Activated CD4-positive, alpha-beta T cell treated with anti-CD3 and anti-CD28 coated beads for 1 hour (primary cell): ENCODE results near the gene ERC2.

ENCODE experiments used
- DNase-seq: peaks from one replicate; pipeline ENCODE4 v3.0.0-alpha.2; 2020

ERC2 gene

DNA sequence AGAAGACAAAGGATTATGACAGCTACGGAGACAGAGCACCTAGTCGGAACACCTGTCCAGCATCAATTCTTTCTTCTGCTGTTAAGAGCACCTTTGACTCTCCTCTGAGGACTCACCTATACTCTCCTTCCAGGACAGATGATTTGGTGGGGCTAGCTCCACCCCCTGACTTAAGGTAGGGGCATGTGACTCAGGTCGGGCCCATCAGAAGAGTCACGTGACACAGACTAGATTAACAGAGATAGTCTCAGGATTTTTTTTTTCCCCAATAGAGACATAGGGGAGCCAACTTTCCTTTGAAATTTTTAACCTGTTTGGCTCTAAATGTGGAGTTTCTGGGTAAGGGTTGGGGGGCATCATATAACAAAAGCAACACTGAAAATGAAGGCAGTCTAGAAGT, 969.7 kb downstream of the ERC2 start:
- no peak for DNase-seq

DNA sequence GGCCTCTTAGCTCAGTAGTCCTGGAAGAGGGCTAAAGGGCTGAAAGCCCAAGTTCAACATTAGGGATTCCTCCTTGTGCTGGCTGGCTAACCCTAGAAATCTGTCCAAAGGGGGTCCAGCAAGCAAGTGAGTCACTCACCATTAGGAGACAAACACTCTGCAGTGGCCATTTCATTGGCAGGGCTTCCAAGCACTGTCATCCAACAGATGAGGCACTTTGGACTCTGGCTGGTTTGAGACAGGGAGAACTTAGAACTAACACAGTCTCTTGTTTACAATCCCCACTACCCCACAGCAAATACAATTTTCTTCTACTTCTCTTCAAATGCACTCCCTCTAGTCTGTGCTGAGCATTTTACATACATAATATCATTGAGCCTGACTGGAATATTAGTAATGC, 971.0 kb downstream of the ERC2 start:
- no peak for DNase-seq

DNA sequence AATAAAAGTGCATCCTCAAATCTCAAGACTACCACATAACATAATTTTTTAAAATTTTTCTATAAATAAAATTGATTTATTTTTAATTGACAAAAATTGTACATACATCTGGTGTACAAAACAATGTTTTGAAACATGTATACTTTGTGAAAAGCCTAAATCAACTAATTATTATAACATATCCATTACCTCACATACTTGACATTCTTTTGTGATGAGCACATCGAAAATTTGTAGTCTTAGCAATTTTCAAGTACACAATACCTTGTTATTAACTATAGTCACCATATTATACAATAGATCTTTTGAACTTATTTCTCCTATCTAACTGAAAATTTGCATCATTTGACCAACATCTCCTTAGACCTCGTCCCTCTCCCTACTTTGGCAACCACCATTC, 973.3 kb downstream of the ERC2 start:
- no peak for DNase-seq

DNA sequence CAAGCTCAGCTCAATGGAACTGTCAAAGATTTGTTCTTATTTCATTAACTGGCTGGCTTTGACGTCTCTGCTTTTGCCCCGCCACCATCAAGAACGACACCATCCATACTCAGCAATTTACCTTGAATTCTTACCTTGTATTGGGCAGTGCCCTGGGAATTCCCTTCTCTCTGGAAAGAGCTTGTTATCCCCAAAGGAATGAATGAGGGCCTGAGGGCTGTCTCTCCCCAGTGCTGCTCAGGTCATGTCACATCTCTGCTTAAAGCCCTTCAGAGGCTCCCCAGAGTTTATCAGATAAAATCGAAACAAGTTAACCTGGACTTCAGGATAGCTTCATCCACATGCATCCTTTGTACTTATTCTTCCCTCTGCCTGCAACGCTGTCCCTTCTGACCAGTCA, 975.3 kb downstream of the ERC2 start:
- no peak for DNase-seq

DNA sequence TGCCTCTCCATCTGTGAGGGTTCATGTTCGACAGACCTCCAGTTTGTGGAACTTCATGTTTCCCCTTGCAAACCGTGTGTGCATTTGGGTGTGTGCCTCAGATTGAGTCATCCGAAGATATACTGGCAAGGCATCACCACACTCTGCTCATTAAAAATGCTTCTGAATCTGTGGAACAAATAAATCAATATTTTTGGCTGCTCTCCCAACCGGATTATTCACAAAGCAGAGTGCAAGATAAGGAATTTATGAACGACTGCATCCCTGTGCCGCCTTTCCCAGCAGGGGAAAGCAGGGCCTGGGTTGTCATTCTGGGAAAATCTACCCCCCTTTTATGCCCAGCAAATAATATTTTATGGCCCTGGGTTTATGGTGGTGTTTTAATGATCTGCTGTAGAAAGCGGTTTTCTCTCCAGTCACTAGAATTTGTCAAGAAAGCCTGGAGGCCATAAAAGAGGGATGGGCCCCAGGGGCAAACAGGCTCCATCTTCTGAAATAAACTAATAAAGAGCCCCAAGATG, 976.9 kb downstream of the ERC2 start:
- no peak for DNase-seq

DNA sequence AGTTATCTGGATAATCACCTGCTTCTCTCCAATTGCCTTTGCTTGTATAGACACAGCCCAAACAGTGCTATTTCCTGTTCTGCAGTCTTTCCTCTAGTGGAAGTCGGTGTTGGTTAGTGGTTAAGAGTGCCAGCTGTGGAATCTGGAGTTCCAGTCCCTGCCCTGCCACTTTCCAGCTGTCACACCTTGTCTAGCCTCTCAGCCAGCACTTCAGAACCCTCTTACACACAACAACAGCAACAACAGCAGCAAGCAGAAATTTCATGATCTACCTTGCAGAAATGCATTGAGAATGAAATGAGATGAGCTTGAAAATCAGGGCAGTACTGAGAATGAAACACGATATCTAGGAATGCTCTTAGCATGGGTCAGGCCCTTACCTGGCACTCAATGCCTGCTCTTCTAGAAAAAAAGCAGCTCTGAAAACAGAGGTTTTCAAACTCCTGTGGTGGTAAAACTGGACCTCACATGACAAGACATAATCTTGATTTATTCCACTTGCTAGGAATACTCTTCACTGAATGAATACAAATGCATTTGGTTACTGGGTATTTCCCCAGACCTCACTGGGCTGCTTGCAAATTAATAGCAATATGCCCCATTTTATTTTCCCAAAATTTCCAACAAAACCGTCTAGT, 977.9 kb downstream of the ERC2 start:
- no peak for DNase-seq

DNA sequence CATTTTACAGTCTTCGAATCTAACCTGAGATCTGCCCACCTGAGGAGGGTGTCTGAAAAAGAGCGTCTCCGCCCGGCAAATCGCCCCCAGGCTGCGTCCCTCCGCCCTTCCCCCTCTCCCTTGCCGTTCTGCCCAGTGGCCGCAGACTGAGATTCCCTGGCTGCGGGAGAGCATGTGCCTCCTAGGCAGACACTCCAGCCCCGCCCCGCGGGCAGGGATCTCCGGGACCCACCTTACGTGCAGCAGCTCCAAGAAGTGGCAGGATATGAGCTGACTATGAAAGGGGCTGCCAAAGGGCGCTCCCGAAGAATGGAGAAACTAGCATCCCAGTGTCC, 978.5 kb downstream of the ERC2 start:
- DNase-seq = no peak

DNA sequence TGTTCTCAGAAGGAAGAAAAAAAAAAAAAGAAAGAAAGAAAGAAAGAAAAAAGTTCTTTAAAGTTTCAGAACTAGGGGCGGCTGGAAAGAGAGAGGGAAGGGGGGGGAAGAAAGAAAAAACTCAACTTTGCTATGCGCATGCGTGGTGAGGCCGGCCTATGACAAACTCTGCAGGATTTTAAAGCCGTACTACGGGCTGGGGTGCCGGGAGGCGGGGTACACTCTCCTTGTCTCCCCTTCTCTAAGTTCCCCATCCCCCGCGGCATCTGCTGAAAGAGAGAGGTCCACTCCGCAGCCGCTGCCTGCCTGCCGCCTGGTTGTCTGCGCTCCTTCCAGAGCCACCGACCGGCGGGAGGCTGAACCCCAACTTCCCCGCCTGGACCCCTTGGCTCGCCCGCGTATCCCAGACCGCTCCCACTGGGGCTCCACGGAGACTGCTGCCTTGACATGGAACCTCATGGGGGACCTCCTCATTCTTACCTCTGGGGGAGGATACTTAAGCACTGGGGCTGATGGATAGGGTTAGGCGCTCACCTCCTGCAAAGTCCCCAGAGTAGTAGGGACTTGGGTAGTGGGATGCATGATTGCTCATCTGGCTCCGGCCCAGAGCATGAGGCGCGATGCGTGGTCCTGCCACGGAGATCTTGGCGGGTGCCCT, 979.7 kb downstream of the ERC2 start:
- DNase-seq = no peak

DNA sequence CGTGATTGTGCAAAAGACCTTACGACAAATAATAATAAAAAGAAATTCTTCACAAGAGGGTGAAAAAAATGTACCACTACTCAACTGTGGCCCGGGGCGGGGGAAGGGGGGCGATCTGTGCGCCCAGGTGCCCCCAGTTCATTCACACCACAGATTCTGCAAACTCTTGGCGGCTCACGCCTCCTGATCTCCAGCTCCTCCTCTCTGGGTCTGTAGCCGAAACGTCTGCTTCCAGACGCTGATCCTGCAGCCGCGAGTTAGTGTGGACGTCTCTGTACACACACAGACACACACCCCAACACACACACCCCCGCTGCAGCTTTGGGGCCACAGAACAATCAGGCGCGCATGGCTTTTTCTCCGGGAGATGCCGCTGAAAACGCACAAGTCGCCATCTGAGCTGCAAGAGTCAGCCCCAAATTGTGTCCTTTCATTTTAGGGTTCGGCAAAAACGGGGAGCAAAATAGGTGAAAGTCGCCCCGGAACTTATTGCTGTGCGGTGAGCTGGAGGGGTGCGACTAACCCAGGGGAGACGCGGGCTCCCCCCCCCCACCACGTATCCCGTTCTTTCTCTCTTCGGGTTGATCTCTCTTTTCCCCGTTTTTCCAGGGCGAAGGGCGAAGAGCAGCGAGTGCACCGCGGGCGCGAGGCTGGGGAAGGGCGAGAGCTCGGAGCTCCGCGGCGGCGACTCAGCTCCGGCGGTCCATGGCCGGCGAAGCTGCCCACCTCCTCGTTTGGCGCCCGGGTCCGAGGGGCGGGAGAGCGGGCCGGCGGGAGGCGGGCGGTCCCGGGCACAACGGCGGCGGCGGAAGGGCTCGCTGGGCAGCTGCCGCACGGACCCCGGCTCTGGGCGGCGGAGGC, 980.7 kb downstream of the ERC2 start:
- no peak for DNase-seq

DNA sequence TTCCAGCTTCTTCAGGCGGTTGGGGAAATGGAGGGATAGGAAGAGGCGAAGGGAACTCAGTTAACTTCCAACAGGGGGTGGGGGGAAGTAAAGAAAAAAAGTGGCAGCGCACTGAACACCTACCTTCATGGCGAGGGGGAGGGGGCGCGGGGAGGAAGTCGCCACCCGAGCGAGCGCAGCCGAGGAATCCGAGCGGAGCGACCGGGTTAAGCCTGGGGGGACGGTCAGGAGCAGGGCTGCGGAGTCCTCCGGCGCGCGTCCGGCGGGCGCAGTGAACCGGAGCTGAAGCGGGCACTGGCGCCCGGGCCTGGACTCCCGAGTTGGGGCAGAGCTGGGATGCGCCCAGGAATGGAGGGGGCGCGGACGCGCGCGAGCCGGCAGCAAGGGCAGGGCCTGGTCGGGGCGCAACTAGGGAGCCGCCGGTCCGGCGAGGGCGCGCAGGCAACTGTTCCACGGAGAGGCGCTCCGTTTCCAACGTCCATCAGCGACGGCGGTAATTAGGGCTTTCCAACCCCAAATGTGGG, 981.3 kb downstream of the ERC2 start, which contains the start of gene WNT5A:
Gene WNT5A (minus strand): TSS at position 450 of the 524 bp plus-strand sequence. CDS start 321 bp downstream, at position 129.
- DNase-seq = no peak

DNA sequence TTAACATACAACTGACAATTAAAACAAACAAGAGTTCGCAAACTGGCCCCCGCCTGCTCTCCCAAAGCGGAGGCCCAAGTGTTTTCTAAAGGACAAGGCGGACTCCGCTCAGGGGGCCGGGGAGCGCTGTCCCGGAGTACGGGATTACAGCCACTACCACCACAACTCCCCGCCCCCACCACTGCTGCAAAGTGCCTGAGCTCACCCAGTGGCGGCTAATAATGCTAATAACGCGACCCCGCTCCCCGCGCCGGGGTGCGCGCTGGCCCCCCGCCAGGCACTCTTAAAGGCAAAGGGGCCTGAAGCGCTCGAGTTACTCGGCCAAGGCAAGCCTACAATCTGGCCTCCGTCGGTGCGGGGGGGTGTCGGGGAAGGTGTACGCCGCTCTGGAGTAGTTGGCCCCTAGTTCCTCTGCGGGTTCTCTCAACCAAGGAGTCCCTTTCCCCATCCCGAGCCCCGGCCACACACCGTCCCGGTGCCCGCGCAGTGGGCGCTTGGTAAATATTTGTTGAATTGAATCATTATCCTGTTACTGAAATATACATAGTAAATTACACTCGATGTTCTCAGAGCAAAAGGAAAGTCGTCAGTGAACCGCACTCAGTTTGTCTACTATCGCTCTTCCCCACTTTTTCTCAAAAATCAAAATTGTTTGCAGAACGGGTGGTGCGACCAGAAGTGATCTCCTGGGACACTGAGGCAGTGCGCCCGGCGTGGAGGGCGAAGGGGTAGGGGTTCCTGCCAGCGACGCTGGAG, 982.0 kb downstream of the ERC2 start:
- DNase-seq = no peak

DNA sequence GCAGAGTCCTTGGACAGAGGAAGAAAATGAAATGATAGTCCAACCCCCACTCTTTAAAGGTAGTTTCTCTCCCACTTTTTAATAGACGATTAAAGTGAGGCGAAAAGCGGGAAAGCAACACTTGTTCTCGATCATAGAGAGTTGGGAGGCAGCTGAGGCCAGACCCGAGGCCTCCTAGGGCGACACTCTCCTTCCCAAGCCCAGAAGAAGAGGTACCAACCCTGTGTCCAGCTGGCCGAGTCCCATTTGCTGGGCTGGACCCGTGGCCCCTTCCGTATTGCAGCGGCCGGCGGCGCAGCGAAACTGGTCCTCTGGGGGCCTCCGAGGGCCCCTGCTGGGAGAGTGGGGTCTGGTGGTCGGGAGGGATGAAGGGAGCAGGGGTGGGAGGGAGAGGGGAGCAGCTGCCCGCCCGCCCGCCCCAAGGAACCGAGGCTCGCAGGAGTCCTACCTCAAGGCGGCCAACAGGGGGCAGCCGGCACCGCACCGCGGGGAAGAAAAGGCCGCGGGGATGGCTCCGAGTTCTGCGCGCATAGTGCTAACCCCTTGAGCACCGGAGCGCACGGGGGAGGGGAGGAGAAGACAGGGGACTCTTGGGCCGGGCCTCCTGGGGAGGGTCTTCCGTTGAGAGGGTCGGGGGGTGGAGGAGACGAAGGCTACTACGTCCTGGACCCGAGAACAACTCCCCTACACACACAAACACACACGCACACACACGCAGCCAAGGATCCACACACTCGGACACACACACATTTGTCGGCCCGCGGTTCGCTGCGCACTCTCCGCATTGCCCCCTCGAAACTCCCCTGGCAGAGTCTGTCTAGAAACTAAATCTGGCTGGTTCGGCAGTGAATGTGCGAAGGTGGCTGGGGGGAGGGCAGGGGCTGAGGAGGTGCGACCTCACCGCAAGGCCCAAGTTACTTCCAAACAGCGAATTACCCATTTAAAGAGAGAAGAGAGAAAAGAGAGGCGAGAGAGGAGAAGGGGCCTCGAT, 983.2 kb downstream of the ERC2 start:
- no peak for DNase-seq

DNA sequence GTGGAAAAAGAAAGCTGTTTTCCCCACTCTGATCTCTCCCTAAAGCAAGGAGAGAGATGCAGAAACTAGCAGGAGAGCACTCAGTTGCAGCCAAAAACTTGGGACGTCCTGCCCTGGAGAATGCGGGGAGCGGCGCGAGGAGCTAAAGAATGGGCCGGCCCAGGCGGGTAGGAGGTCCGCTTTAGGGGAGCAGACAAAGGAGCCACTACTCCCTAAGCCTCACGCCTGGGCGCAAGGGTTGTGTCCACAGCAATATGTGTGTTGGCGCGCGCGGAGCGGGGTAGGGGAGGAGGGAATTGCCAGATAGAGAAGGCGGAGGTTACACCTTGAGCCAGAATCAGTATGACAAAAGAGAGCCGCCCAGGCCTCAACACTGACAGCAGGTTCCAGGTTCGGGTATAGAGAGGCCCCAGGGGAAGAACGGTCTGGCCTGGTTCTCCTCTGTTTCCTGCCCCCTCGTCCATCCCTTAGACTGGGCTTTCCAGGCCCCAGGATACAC, 984.0 kb downstream of the ERC2 start:
- DNase-seq = no peak

DNA sequence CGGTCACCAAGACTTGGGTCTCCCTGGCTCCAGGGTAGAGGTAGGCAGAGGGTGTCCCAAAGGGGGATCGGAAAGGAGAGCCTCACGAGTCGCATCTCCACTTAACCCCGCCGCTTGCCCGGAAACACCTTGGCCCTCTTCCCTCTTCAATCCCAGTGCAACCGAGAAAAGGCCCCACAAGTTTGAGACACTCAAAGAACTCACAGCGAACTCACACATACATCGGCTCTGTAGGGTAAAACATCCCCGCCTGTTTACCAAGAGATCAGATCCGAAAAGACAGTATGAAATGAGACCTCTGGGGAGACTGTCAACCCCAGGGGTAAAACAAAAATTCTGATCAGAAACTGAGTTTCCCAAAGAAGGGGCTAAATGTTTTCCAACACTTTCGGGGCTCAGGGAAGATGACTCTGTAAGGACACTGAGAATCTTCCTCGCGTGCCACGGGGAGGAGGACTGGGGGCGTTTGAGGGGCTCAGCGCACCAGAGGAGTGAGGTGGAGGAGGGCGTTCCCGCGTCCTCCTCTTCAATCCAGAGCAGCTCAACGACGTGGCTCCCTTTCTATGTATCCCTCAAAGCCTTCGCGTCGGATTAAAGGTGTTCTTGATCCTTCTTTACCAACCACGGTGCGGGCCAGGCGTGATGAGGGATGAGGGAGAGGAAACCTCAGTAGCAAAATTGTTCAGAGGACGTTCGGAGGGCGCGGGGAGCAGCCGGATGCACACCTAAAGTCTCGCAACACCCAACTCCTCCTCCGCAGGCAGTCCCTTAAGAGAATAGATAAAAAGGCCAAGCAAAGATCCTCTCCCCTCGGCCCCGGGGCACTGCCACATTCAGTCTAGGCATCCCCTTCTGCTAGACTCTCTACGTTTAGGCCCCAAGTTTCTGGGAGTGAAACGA, 984.8 kb downstream of the ERC2 start:
- DNase-seq = no peak

DNA sequence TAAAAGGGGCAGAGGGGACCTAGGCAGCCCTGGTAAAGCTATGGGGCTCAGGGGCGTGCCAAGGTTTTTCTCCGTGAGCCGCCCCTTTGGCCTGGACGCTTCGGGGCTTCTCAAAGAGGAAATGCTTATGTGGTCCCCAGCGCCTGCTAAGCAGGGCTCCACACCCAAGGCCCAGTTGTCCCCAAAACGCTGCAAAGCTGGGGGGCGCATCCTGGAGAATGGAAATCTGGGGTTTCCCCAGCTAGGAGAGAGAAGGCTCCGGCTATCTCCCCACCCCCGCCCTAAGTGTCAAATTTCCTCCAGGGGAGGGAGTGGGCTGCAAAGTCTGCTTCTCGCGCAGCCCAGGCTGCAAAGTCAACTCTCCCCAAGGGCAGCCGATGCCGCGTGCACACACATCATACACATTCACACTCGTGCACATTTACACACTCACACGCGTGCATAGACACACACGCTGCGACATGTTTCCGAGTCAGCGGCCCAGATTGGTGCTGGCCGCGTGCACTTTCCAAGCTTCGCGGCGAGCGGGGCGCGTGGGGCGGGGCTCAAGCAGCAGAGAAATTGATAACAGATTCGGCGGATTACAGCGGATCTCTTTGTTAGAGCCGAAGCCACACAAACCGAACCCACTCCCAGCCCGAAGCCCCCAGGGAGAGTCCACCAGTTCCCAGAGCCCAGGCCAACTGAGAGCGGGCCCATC, 985.6 kb downstream of the ERC2 start:
- no peak for DNase-seq

DNA sequence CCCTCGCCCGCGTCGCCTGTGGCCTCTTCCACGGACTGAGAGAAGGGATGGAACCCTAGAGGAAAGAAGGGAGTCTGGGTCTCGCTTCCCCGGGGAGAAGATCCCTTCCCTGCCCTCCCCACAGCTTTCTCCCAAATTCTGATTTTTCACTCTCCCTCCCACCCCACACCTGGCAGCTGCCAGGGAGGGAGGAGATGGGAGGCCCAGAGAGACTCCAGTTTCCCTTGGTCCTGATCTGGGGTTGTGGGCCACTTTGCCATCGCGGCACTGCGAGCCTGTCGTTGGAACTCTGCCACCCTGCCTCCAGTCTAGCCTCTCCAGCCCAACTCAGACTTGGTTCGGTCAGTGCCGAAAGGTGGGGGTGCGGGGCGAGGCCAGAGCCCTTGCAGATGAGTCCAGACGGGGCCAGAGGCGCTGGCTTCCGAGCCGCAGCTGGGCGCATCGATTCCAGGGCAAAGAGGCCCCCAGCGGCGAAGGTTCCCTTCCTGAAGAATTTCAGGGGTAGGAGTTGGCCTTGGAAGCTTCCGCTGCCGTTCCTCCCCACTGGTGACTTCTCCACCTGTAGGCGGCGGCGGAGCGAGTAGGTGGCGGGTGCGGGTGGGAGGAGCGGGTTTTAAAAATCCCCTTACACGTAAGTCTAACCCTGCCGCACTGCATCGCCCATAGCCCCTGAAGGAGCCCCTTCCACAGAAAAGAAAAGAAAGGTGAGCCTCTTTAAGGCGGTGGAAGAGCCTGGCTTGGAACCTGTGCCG, 986.3 kb downstream of the ERC2 start:
- no peak for DNase-seq

DNA sequence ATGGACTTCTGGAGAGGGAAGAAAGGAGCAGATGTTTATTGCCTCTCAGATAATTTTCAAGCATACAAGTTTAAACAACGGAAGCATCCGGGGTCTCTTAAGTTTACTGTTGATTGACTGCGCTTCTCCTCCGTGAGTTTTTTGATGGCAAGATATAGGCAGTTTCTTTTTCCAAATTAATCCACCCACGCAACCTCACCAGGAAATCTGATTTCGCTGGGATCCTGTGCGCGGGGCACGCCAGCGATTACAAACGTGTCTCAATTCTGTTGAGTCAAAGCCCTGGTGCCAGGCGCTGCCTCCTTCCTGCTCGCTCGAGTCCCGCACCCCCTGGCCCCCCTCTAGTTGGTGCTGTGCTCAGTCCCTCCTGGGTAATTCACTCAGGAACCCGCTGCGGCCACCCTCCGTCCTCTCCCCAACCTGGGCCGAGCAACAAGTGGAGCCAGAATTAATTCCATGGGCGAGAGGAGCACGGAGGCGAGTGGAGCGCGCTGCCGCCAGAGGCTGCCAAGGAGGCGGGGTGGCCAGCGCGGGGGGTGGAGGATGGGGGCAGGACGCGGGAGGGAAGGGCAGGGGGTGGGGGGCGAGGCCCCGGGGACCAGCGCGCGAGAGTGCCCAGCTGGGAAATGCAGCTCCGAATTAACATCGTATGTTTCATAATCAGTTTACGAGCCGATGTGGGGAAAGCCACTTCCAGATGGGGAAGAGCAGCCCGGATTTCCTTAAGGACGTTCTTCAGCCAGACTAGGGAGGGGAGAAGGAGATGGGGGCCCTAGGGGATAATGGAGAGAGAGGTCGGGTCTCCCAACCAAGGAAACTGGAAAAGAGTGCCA, 987.1 kb downstream of the ERC2 start:
- DNase-seq = no peak
